Thyroid gland (tissue), 4 donors: ENCODE data around the gene SIPA1L3. TPM values are rescaled to one million over a fixed set of nuclear protein-coding genes. Genes with fewer than 3 reads are reported as not detected.

Source experiments
- DNase-seq, 2 donors: peaks; one replicate each; pipeline ENCODE4 v3.0.0-alpha.2; 2019
- H3K27ac ChIP-seq, 3 donors: fragments of 200-600 bp; sonication (generic); 1 replicate in 2 of 3; 2 replicates in 1 of 3; pipeline ENCODE4 v1.5.1; 2016 to 2019; ENCODE audit warnings: mild to moderate bottlenecking in 1 of 3, moderate library complexity in 1 of 3
- H3K27me3 ChIP-seq: fragments of 200-600 bp; sonication (generic); one replicate; pipeline ENCODE4 v1.5.1; 2019
- H3K36me3 ChIP-seq, 2 donors: fragments of 200-600 bp; sonication (generic); one replicate each; pipeline ENCODE4 v1.5.1; 2016 to 2019
- H3K4me1 ChIP-seq, 2 donors: fragments of 200-600 bp; sonication (generic); one replicate each; pipeline ENCODE4 v1.5.1; 2017 to 2019
- H3K4me3 ChIP-seq, 3 donors: fragments of 200-600 bp; sonication (generic); replicated peaks in 1 of 3; 1 replicate in 2 of 3; 2 replicates in 1 of 3; pipeline ENCODE4 v1.5.1; 2016; ENCODE audit warnings: mild to moderate bottlenecking in 1 of 3
- H3K9me3 ChIP-seq: fragments of 200-600 bp; sonication (generic); one replicate; pipeline ENCODE4 v1.5.1; 2017
- POLR2A ChIP-seq, 2 donors: fragments of 450-650 bp; IDR thresholded peaks; one replicate each; pipeline ENCODE4 v1.6.1; 2017; ENCODE audit warnings: antibody characterized with exemption in 2 of 2, mild to moderate bottlenecking in 2 of 2, moderate library complexity in 1 of 2
- WGBS, 2 donors: methylation state at CpG; one replicate each; pipeline ENCODE4 v1.1.5; 2017; 5-methylcytosine and 5-hydroxymethylcytosine counted together
- intact Hi-C: fragments of 100-400 bp; cut with DNase I; formaldehyde crosslinking; loops from one replicate; pipeline ENCODE4 v1.15.1; 2023
- total RNA-seq, 4 donors: library from RNA; depleted of rRNA; stranded (reverse); fragments of >200 nt; gene quantifications; one replicate each; pipeline ENCODE4 v1.2.3, GENCODE V29; 2016
- TF ChIP-seq, protein P1 (sequence below), 6 experiments: fragments of 200-600 bp in 3 of 6; fragments of 450-650 bp in 3 of 6; sonication (generic) in 3 of 6; IDR thresholded peaks; one replicate each; pipeline ENCODE4 v1.5.1; 2016 to 2019; ENCODE audit warnings: antibody characterized with exemption in 6 of 6, mild to moderate bottlenecking in 2 of 6, inconsistent platforms in 1 of 6, moderate library complexity in 1 of 6

The SIPA1L3 gene
- total RNA-seq, 4 donors from 2014 or later, result 39.4 to 130 (median 116) TPM

DNA sequence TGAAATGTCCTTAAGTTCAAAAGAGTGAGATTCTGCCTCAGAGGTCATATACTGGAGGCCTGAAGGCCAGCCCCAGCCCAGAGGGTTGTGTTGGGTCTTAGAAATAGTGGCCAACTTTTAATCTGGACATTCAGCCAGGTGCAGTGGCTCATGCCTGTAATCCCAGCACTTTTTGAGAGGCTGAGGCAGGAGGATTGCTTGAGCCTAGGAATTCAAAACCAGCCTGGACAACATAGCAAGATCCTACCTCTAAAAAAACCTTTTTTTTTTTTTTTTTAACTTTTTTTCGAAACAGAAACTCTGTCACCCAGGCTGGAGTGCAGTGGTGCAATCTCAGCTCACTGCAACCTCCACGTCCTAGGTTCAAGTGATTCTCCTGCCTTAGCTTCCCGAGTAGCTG lies 301.6 kb downstream of the SIPA1L3 start:
- no peak overlapping the region for H3K4me3 ChIP-seq
- H3K27me3 ChIP-seq, result peaks cover 11% of the 10 kb centered on the region
- H3K27ac ChIP-seq, result no peak overlapping the region
- TF ChIP-seq, protein P1, sequence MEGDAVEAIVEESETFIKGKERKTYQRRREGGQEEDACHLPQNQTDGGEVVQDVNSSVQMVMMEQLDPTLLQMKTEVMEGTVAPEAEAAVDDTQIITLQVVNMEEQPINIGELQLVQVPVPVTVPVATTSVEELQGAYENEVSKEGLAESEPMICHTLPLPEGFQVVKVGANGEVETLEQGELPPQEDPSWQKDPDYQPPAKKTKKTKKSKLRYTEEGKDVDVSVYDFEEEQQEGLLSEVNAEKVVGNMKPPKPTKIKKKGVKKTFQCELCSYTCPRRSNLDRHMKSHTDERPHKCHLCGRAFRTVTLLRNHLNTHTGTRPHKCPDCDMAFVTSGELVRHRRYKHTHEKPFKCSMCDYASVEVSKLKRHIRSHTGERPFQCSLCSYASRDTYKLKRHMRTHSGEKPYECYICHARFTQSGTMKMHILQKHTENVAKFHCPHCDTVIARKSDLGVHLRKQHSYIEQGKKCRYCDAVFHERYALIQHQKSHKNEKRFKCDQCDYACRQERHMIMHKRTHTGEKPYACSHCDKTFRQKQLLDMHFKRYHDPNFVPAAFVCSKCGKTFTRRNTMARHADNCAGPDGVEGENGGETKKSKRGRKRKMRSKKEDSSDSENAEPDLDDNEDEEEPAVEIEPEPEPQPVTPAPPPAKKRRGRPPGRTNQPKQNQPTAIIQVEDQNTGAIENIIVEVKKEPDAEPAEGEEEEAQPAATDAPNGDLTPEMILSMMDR (IDR thresholded peaks at IDR 0.05), result no peak
- TF ChIP-seq POLR2A (IDR thresholded peaks at IDR 0.05), result no peak
- H3K36me3 ChIP-seq, result peaks cover 26% of the 10 kb centered on the region in 2 donors
- DNase-seq, result no peak
- intact Hi-C loops, result no loop called here
- 86 to 90% methylated on average over 3 of the region's 3 CpGs for WGBS, 2 donors
- H3K4me1 ChIP-seq, result peaks cover 0 to 25% of the 10 kb centered on the region in 2 donors
- H3K9me3 ChIP-seq, result no peaks in the 10 kb centered on the region

- Histone ChIP-seq H3K4me3 (no peak overlapping the region), H3K27me3 (peaks cover 11% of the 10 kb centered on the region), H3K4me1 (peaks cover 0 to 25% of the 10 kb centered on the region in 2 donors), H3K27ac (no peak overlapping the region), H3K36me3 (peaks cover 20% of the 10 kb centered on the region in 2 donors), H3K9me3 (no peaks in the 10 kb centered on the region)
- DNase-seq, result no peak
- TF ChIP-seq POLR2A (IDR thresholded peaks at IDR 0.05), result no peak
- TF ChIP-seq, protein P1 (IDR thresholded peaks at IDR 0.05), result no peak
- intact Hi-C loops, result no loop called here
- 29 to 50% methylated on average over 2 to 5 of the region's 5 CpGs for WGBS, 2 donors
These were observed 302.1 kb downstream of the SIPA1L3 start for GRCh38 chr19:38209152-38209551.

GRCh38 chr19:38209671-38210457 lies 302.9 kb downstream of the SIPA1L3 start:
- TF ChIP-seq, protein P1 (IDR thresholded peaks at IDR 0.05), result no peak
- no peak for TF ChIP-seq POLR2A (IDR thresholded peaks at IDR 0.05)
- Histone ChIP-seq H3K27me3 (peaks cover 11% of the 10 kb centered on the region), H3K4me3 (no peak overlapping the region), H3K36me3 (peaks cover 16 to 19% of the 10 kb centered on the region in 2 donors), H3K4me1 (peaks cover 0 to 25% of the 10 kb centered on the region in 2 donors), H3K27ac (no peak overlapping the region), H3K9me3 (no peaks in the 10 kb centered on the region)
- intact Hi-C loops, result loop anchor here (10.0 kb wide), 1 partner anchor 315 kb away; no protein-coding TSS in a partner anchor
- DNase-seq, result peak; percentile 33 to 54
- WGBS, 2 donors, result 13% methylated on average over 28 to 30 of the region's 30 CpGs

GRCh38 chr19:38210458-38210987 lies 303.5 kb downstream of the SIPA1L3 start:
- peaks cover 0 to 25% of the 10 kb centered on the region in 2 donors for H3K4me1 ChIP-seq
- H3K4me3 ChIP-seq, result no peak overlapping the region
- 1 to 3% methylated on average over 18 to 23 of the region's 24 CpGs for WGBS, 2 donors
- DNase-seq, result peak in 1 of 2 donors; percentile 18
- TF ChIP-seq POLR2A (IDR thresholded peaks at IDR 0.05), result no peak
- TF ChIP-seq, protein P1 (IDR thresholded peaks at IDR 0.05), result no peak
- no peaks in the 10 kb centered on the region for H3K9me3 ChIP-seq
- no peak overlapping the region for H3K27ac ChIP-seq
- H3K27me3 ChIP-seq, result peaks cover 11% of the 10 kb centered on the region
- peaks cover 16 to 17% of the 10 kb centered on the region in 2 donors for H3K36me3 ChIP-seq
- intact Hi-C loops, result loop anchor here (10.0 kb wide), 1 partner anchor 316 kb away; no protein-coding TSS in a partner anchor

- 1 to 5% methylated on average over 4 to 15 of the region's 27 CpGs for WGBS, 2 donors
- intact Hi-C loops, result loop anchor here (10.0 kb wide), 1 partner anchor 316 kb away; no protein-coding TSS in a partner anchor
- Histone ChIP-seq H3K4me1 (peaks cover 0 to 25% of the 10 kb centered on the region in 2 donors), H3K27ac (no peak overlapping the region), H3K27me3 (peaks cover 11% of the 10 kb centered on the region), H3K9me3 (no peaks in the 10 kb centered on the region), H3K4me3 (no peak overlapping the region), H3K36me3 (peaks cover 10 to 13% of the 10 kb centered on the region in 2 donors)
- TF ChIP-seq, protein P1 (IDR thresholded peaks at IDR 0.05), result no peak
- TF ChIP-seq POLR2A (IDR thresholded peaks at IDR 0.05), result no peak
- no peak for DNase-seq
These were observed 304.2 kb downstream of the SIPA1L3 start for GRCh38 chr19:38211151-38211591.
